KOPT-K1 (cell line): Measurements from ENCODE around the gene SGCB.

ENCODE experiments used
- H3K27ac ChIP-seq: fragments of 200-600 bp; sonication (generic); 2 replicates; pipeline ENCODE4 v1.5.1; 2016; ENCODE audit warnings: antibody characterized with exemption, mild to moderate bottlenecking, low read depth, low read length; ENCODE audit not compliant: poor library complexity, severe bottlenecking
- H3K36me3 ChIP-seq: fragments of 200-600 bp; sonication (generic); 2 replicates; pipeline ENCODE4 v1.5.1; 2017; ENCODE audit warnings: antibody characterized with exemption, mild to moderate bottlenecking, low read length, moderate library complexity; ENCODE audit not compliant: insufficient read depth
- H3K9me3 ChIP-seq: fragments of 200-600 bp; sonication (generic); 2 replicates; pipeline ENCODE4 v1.5.1; 2017; ENCODE audit warnings: antibody characterized with exemption, low read length, mild to moderate bottlenecking; ENCODE audit not compliant: insufficient read depth, poor library complexity, severe bottlenecking

SGCB gene

GRCh38 chr4:52045028-52045427 is 6.9 kb upstream of the SGCB start:
- H3K27ac ChIP-seq: no peak overlapping the region
- no peaks in the 10 kb centered on the region for H3K36me3 ChIP-seq
- H3K9me3 ChIP-seq: no peaks in the 10 kb centered on the region

GRCh38 chr4:52037689-52038102 is 403 bp downstream of the SGCB start:
- H3K36me3 ChIP-seq: peaks cover 3% of the 10 kb centered on the region; the same call in 1 of the 2 replicates
- H3K9me3 ChIP-seq: no peaks in the 10 kb centered on the region
- peak overlapping the region; percentile 49 for H3K27ac ChIP-seq

- no peaks in the 10 kb centered on the region for H3K9me3 ChIP-seq
- H3K36me3 ChIP-seq: peaks cover 8% of the 10 kb centered on the region
- H3K27ac ChIP-seq: peak overlapping the region; percentile 49
Observed at GRCh38 chr4:52036886-52037530, 1.1 kb downstream of the SGCB start.

GRCh38 chr4:52035190-52035589 is 2.9 kb downstream of the SGCB start:
- Histone ChIP-seq H3K36me3 (peaks cover 26% of the 10 kb centered on the region), H3K9me3 (no peaks in the 10 kb centered on the region), H3K27ac (no peak overlapping the region)

- Histone ChIP-seq H3K9me3 (no peaks in the 10 kb centered on the region), H3K27ac (no peak overlapping the region), H3K36me3 (peaks cover 48% of the 10 kb centered on the region)
Observed at GRCh38 chr4:52032005-52032404, 6.1 kb downstream of the SGCB start.

GRCh38 chr4:52028970-52029369 is 9.1 kb downstream of the SGCB start:
- no peaks in the 10 kb centered on the region for H3K9me3 ChIP-seq
- H3K27ac ChIP-seq: no peak overlapping the region
- peaks cover 62% of the 10 kb centered on the region for H3K36me3 ChIP-seq

GRCh38 chr4:52019936-52020657 is 18.0 kb downstream of the SGCB start, which contains the start of gene LRRC66:
TSS of gene LRRC66 (minus strand) at chr4:52020363. CDS start at chr4:52017613, 2,750 bp downstream.
- Histone ChIP-seq H3K9me3 (no peaks in the 10 kb centered on the region), H3K27ac (no peak within 1 kb of the TSS), H3K36me3 (peaks cover 26% of the 10 kb centered on the region)

- no peak overlapping the region for H3K27ac ChIP-seq
- H3K9me3 ChIP-seq: no peaks in the 10 kb centered on the region
- peaks cover 8% of the 10 kb centered on the region for H3K36me3 ChIP-seq
Observed at GRCh38 chr4:52017814-52018213, 20.3 kb downstream of the SGCB start.

GRCh38 chr4:52016981-52017380 is 21.1 kb downstream of the SGCB start:
- no peaks in the 10 kb centered on the region for H3K9me3 ChIP-seq
- H3K36me3 ChIP-seq: no peaks in the 10 kb centered on the region
- no peak overlapping the region for H3K27ac ChIP-seq

- Histone ChIP-seq H3K36me3 (no peaks in the 10 kb centered on the region), H3K9me3 (no peaks in the 10 kb centered on the region), H3K27ac (no peak overlapping the region)
Observed at GRCh38 chr4:52015366-52015765, 22.7 kb downstream of the SGCB start.

- Histone ChIP-seq H3K9me3 (no peaks in the 10 kb centered on the region), H3K36me3 (no peaks in the 10 kb centered on the region), H3K27ac (no peak overlapping the region)
Observed at GRCh38 chr4:52014903-52015302, 23.2 kb downstream of the SGCB start.

GRCh38 chr4:52012651-52013050 is 25.4 kb downstream of the SGCB start:
- no peaks in the 10 kb centered on the region for H3K36me3 ChIP-seq
- no peaks in the 10 kb centered on the region for H3K9me3 ChIP-seq
- H3K27ac ChIP-seq: no peak overlapping the region

GRCh38 chr4:52010986-52011385 is 27.1 kb downstream of the SGCB start:
- no peaks in the 10 kb centered on the region for H3K9me3 ChIP-seq

GRCh38 chr4:52006887-52007286 is 31.2 kb downstream of the SGCB start:
- H3K27ac ChIP-seq: no peak overlapping the region
- no peaks in the 10 kb centered on the region for H3K9me3 ChIP-seq
- no peaks in the 10 kb centered on the region for H3K36me3 ChIP-seq

More at GRCh38 chr4:52010986-52011385, 27.1 kb downstream of the SGCB start:
- H3K27ac ChIP-seq: no peak overlapping the region
- H3K36me3 ChIP-seq: no peaks in the 10 kb centered on the region

- no peak overlapping the region for H3K27ac ChIP-seq
- H3K9me3 ChIP-seq: no peaks in the 10 kb centered on the region
- no peaks in the 10 kb centered on the region for H3K36me3 ChIP-seq
Observed at GRCh38 chr4:52005604-52006273, 32.4 kb downstream of the SGCB start.
